LHCN-M2 (cell line): ENCODE data around the gene ZWILCH. TPM values are rescaled to one million over a fixed set of nuclear protein-coding genes. Genes with fewer than 3 reads are reported as not detected.

Experiments
- DNase-seq: peaks from one replicate; pipeline ENCODE4 v3.0.0-alpha.2; 2012; ENCODE audit warnings: low read depth
- total RNA-seq: library from RNA; depleted of rRNA; stranded (reverse); fragments of >200 nt; gene quantifications from 2 replicates; pipeline ENCODE4 v1.2.3, GENCODE V29; 2014

The ZWILCH gene
- total RNA-seq, 1 experiment from 2014 or later, result 51.1 TPM

DNA sequence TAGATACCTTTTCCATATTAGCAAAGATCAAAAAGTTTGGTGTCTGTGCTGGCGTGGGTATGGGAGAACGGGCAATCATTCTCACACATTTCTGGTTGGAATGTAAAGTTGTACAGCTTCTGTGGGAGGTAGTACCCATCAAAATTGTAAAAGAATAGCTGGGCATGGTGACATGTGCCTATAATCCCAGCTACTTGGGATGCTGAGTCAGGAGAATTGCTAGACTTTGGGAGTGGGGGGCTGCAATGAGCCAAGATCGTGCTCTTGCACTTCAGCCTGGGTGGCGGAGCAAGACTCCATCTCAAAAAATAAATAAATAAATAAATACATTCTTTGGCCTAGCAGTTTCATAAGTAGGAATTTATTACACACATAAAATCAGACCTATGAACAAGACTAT lies 37.8 kb downstream of the ZWILCH start:
- DNase-seq, result no peak

DNA sequence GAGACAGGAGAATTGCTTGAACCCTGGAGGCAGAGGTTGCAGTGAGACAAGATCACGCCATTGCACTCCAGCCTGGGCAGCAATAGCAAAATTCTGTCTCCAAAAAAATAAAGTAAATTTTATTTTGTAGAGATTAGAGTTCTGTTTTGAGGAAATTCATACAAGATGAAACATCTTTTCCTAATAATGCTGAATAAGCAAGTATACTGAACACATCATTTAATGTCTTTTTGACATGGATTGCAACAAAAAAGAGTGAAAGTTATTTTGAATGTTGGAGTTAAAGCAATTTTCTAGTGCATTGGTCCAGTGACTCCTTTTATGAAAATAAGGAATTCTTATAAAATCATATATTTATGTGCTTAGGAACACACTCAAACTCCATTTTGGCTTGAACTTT lies 40.1 kb downstream of the ZWILCH start:
- DNase-seq, result no peak

DNA sequence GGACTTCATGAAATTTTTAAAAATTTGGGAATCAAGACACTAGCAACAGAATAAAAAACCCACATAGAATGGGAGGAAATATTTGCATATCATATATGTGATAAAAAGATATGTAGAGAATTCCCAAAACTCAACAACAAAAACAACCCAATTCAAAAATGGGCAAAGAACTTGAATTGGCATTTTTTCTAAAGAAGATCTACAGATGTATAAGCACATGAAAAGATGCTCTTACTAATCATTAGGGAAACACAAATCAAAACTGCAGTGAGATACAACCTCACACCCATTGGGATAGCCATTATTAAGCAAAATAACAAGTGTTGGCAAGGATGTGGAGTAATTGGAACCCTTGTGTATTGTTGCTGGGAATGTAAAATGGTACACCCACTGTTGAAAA lies 50.6 kb downstream of the ZWILCH start:
- no peak for DNase-seq

DNA sequence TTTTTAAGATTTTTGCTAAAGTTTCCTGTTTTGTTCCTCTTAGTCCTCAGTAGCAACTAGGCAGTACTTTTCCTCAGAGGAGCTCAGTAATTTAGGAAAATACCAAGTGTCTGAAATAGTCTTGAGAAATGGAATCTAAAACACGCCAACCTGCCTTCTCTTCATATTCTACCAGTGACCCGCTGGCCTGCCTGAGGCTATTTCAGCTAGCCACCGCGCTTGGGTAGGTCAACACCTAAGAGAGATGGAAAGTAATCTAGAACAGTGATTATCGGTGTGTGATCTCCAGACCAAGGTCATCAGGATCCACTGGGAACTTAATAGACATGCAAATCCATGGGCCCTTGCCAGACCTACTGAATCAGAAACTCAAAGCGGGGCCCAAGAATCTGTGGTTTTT lies 53.1 kb downstream of the ZWILCH start:
- DNase-seq, result no peak

DNA sequence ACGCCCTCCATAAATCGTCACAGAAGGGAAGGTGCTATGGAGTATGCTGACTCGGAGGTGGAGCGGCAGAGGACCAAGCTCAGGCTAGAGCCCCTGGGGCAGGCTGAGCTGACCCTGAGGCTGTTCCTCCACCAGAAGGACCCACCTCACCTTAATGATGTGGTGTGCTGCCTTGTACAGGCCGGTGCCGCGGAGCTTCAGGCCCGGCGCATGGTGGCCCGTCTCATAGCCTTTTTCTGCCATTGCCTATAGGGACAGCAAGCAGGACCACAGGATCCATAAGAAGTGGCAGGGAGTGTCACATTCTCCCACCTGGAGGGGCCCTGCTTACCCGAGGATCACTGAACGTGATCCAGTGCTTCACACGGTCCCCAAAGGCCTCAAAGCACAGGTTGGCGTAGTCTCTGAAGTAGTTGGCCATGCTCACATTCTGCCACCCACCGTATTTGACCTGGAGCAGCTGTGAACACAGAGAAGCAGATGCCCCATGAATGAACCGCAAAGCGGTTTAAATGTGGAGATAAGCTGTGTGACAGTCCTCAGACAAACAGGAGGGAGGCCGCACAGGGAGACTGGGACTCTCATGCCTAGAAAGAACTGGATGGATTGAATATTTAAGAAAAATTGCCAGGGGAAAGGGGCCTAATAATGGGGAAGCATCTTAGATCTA lies 55.9 kb downstream of the ZWILCH start:
- no peak for DNase-seq

DNA sequence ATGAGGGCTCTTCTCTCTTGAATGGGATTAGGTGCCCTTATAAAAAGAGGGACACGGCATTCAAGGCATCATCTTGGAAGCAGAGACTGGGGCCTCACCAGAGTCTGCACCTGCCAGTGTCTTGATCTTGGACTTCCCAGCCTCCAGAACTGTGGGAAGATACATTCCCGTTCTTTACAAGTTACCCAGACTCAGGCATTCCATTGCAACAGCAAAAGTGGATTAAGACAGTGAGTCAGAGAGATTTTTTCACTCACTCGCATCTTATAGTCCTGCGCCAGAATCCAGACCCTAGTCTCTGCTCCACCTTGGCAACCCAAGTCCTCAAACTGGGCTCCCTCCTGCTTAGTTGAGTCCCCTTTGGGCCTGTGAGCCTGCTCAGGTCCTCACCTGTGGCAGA lies 58.0 kb downstream of the ZWILCH start:
- peak; percentile 19 for DNase-seq

DNA sequence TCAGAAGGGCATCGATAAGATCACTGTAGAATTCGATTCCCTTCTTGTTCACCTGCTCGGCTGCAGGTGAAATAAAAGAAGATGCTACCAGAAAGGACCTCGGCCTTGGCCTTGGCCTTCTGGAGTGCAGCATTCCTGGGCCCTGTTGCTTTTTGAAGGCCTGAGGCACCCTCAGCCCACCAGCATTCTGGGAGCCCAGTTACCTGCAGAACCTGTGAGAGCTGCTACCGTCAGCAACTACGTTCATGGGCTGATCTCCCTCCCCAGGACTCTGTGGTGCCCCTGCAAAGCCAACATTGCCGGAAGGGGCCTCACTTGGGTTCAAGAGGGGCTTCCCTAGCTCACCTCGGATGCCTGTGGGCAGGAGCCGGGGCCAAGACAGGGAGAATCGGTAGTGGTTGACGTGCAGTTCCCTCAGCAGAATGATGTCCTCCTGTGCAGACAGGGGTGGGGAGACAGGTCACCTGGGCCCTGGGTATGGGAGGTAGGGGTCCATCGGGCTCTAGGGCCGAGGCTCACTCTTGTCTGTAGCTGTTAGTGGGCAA lies 58.5 kb downstream of the ZWILCH start:
- no peak for DNase-seq

DNA sequence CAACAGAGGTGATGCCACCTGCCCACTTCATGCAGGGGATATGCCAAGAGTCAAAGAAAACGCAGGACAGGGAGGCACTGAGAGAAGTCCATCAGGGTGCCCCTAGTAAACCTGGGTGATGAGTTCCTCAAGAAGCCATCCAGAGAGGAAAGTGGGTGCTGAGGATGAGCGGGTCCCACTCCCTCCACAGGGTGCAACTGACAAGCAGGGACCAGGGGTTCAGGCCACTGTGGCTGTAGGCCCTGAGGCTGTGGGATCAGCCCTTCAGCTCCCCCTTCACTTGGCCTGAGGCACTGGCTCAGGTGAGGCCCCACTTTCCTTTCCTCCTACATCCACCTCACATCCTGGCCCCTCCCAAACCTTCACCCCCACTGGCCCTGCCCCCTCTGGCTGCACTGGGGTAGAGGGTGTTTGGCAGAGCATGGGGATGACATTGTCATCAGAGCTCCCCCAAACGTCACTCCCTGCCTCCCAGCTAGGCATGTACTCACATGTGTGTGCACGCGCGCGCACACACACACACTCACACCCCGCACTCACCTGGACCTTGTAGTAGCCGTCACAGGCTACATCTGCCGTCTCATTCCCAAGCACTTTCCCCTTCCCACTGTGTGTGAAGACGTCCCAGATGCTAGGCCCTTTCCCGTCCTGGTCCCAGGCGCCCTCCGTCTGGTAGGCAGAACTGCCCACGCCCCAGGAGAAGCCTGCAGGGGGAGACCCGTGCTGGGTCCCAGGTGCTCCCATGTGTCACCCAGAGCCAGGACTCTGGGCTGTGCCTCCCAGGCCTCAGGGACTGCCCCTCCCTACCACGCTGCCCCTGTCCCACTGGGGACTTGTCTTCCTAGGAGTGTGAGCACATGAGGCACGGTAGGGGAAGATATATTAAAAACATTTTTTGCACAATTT lies 59.3 kb downstream of the ZWILCH start:
- DNase-seq, result no peak

DNA sequence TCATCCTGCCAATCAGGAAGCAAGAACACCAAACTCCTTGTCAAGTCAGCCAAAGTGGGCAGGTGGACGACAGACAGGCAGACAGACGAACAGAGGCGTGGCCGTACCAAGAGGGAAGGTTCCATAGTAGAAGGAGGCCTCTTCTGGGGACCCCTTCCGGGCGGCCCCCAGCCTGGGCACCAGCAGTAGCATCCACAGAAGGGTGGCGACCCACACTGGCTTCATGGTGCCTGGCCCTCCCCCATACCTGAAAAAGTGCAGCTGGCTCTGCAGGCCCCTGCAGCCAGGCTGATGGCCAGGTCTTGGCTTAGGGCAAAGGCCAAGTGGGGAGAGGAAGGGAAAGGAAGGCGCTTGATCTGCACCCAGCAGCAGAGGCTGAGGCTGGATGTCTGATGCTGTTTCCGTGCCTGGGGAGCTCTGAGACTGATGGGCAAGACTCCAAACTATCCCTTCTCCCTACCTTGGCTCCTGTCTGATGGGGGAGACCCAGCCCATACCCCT lies 60.1 kb downstream of the ZWILCH start:
- no peak for DNase-seq

DNA sequence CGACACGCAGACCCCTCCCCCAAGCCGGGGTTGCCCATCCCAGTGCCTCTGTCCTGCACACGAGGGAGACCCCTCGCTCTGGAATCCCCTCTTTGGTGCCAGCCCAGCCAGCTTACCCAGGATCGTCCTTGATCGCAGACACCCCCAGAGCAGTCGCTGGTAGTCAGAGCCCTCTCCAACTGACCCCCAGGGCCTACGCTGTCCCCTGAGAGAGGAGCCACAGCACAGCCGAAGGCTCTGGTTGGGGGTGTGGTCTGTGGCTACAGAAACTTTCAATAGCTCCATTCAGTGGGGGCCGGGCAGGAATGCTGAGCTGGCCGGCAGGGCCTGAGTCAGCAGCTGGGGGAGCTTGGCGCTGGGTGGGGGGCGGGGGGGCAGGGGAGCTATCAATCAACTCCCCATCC lies 60.6 kb downstream of the ZWILCH start, which contains the start of gene LCTL:
Gene LCTL, minus strand, starts transcription at position 258 of the 404 bp plus-strand sequence. CDS start 633 bp downstream, outside the sequence.
- peak; percentile 46 for DNase-seq

DNA sequence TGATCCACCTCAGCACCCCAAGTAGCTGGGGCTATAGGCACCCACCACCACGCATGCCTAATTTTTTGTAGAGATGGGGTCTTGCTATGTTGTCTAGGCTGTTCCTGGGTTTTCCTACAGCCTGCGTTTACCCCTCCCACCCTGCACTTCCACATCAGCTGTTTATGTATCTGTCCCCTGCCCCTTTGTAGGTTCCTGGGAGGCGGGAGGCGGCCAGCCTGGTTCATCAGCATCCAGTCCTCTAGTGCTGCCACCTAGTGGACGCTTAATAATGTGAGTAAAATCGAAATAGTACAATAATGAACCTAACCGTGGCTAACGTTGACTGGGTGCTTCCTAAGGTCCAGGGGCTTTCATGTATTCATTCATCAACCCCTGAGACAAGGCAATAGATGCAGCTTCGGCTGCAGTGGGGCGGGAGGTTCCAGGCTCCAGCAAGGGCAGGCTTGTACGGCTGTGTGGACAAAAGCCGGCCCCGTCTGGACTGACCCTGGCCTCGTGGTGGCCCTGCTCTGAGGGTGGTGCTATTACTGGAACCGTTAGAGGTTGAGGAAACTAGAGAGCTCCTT lies 61.9 kb downstream of the ZWILCH start:
- peak; percentile 53 for DNase-seq

DNA sequence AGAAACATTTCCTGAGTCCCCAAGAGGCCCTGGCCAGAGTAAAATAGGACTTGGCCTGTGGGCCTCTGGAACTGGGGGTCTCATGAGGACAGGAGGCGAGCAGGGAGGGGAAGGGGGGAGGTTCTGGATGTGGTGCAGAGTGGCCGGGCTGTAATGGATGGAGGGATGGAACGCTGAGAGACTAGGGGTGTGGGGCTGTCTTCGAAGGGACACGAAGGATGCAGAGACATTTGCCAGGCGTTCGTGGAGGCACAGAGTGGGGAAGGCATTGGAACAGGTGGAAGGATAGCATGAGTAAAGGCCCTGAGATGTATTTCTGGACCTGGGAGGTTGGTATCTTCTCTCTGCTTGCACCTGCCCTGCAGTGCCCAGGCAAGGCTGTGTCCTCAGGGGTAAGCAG lies 62.8 kb downstream of the ZWILCH start:
- no peak for DNase-seq

DNA sequence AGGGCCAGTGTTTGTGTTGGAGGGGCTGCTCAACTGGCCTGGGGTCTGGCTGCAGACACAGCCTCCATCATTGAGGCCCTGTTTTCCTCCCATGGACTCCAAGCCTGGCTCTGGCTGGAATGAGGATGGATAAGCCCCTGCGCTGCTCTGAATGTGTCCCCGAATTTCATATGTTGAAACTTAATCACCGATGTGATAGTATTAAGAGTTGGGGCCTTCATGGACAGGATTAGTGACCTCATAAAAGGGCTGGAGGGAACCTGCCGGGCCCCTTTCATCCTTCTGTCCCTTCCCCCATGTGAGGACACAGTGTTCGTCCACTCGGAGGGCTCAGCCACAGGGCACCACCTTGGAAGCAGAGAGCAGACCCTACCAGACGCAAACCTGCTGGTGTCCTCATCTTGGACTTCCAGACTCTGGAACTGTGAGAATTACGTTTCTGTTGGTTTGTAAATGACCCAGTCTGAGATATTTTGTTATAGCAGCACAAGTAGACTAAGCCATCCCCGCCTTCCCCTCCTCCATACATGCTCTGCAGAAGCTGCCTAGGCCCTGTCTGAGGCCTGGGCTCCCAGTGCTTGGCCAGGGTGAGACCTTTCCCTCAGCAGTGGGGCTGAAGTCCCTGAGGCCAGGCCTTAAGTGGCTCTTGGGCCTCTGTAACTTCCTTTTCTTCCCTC lies 64.5 kb downstream of the ZWILCH start:
- no peak for DNase-seq

DNA sequence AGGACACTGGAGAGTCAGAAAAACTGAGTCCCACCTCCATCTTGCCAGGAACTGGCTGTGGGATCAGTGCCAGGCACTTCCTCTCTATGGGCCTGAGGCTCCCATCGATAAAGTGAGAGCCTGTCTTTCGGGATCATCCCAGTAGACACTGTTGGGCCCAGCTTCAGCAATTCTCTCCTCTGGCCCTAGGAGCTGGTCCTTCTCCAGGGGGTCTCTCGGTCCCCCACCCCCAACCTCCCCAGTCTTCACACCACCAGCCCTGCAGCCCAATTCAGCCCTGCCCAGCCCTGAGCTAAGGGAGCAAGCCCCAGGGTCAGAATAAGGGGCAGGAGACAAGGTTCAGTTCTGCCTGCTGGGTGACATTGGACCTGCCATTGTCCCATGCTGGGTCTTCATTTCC lies 65.2 kb downstream of the ZWILCH start:
- DNase-seq, result no peak

DNA sequence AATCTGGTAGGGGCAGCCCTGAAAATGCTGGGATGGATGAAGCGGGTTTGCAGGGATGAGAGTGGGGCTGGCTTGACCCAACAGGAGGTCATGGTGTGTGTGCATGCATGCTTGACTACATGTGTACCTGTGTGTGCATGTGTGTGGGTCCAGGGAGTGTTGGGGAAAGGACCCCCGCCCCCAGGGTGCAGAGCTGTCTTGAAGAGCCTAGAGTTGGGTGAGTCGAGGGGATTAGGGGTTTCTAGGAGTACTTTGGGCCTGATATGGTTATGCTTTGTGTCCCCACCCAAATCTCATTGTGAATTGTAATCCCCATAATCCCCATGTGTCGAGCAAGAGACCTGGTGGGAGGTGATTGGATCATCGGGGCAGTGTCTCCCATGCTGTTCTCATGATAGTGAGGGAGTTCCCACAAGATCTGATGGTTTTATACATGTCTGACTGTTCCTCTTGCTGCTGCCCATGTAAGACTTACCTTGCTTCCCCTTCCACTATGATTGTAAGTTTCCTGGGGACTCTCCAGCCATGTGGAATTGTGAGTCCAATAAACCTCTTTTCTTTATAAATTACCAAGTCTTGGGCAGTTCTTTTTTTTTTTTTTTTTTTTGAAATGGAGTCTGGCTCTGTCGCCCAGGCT lies 65.8 kb downstream of the ZWILCH start:
- DNase-seq, result no peak

DNA sequence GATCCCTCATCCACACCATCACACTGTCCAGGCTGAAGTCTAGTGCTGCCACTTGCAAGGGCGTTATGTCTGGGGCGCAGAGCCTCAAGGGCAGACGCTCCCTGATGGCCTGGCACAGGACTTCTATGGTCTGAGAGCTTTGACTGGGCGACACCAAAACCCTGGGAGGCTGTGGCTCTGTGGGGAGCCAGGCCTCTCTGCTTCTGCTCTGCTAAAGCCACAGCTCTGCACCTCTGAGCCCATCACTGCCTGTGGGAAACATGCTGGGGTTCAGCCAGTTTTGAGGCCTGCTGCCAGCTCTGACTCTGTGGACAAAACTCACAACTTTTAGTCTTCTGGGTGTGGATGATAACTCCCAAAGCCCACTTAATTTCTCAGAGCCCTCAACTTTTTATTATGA lies 67.0 kb downstream of the ZWILCH start:
- no peak for DNase-seq

DNA sequence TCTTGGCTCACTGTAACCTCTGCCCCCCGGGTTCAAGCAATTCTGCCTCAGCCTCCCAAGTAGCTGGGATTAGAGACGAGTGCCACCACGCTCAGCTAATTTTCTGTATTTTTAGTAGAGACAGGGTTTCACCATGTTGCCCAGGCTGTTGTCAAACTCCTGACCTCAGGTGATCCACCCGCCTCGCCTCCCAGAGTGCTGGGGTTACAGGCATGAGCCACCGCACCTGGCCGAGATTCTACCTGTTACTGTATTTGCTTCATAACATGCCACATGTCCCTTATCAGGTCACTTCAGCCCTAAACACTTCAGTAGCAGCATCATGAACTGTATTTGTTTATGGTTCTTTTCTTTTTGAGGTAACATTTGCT lies 68.2 kb downstream of the ZWILCH start:
- no peak for DNase-seq

DNA sequence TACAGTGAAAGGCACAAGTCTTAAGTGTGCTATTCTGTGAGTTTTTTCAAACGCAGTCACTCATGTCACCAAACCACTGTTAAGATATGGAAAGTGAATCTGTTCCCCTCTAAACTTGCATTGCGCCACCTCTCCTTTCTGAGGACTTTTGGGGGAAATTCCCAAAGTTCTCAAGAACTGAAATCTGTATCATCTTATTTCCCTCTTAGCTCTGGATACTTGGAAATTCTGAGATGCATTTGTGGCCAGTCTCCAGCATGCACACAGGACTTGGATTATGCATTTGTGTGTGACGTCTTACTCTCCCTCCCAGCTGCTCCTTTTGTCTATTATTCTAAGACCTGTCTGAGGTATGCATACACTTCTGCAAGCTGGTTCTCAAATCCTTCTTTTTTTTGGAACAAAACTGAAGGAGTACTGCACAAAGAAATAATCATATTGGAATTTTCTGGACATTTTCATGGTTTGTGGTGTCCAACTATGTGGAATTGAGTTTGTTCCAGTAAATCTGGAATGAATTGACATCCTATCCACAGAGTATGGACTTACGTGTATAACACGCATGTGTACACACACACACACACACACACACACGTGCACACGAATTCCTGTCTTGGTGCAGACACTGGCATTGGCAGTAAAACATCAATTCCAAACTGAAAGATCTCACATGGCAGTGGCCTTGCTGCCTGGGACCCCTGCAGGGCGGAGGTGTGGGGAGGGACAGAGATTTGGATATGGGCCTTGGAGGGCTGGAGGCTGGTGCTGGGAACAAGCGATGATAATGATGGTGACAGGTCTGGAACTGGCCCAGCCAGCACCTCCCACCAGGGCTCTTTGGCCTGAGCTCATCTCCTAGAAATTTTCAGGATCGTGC lies 68.8 kb downstream of the ZWILCH start:
- no peak for DNase-seq

DNA sequence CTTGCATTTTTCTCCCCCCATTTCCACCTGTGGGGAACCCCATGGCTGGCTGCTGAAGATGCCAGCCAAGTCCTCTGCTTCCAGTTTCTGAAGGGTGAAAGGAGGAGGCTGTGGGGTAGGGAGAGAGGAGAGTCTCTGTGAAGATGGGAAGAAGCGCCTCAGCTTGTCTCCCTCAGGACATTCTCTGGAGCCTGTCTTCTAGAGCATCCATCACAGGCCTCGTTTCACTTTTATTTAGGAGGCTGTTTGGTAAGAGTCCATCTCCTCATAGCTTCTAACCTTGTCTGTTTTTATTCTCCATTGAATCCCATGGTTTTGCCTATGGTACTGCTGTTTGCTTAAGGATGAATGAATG lies 69.4 kb downstream of the ZWILCH start:
- no peak for DNase-seq

DNA sequence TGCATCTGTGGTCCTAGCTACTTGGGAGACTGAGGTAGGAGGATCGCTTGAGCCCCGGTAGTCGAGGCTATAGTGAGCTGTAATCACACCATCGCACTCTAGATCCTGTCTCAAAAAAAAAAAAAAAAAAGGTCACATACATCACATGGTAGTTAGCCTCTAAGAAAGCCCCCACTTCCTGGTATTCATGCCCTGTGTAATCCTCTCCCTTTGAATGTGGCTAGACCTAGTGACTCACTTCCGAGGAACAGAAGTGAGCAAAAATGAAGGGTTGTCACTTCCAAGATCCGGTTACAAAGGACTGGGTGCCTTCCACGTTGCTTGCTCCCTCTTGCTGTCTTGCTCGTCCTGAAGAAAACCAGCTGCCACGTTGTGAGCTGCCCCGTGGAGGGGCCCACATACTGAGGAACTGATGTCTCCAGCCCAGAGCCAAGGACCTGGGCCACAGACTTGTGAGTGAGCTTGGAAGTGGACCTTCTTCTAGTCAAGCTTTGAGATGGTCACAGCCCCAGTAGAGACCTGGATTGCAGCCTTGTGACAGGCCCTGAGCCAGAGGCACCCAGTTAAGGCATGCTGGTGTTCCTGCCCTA lies 73.3 kb downstream of the ZWILCH start:
- peak; percentile 61 for DNase-seq
